GM12878 (cell line): ENCODE results near the gene CPT1C. TPM values are rescaled to one million over a fixed set of nuclear protein-coding genes. Genes with fewer than 3 reads are reported as not detected.
A peak's percentile ranks its signal among the peaks of the same experiment; 100 is the strongest.

ENCODE experiments used
- ATF7 ChIP-seq: fragments of 450-650 bp; IDR thresholded peaks from 2 replicates; pipeline ENCODE4 v1.6.1; 2016; ENCODE audit warnings: low read depth, mild to moderate bottlenecking
- BHLHE40 ChIP-seq, 2 experiments: fragments of 450-650 bp in 1 of 2; IDR thresholded peaks; 2 replicates each; pipeline ENCODE4 v1.6.1; 2011 to 2017; ENCODE audit warnings: low read depth in 2 of 2, borderline replicate concordance in 1 of 2, improper control_type of control experiment in 1 of 2, low read length in 1 of 2, mild to moderate bottlenecking in 1 of 2
- CEBPB ChIP-seq, 2 experiments: fragments of 150-350 bp in 1 of 2; IDR thresholded peaks; 2 replicates each; pipeline ENCODE4 v1.6.1; 2012 to 2014; ENCODE audit warnings: low read depth in 2 of 2, low read length in 2 of 2, borderline replicate concordance in 1 of 2, inconsistent platforms in 1 of 2
- CEBPZ ChIP-seq: fragments of 150-350 bp; IDR thresholded peaks from 2 replicates; pipeline ENCODE4 v1.6.1; 2016; ENCODE audit warnings: low read depth, low read length
- CHD2 ChIP-seq: IDR thresholded peaks from 2 replicates; pipeline ENCODE4 v1.6.1; 2011; ENCODE audit warnings: low read depth, low read length, improper control_type of control experiment, borderline replicate concordance
- EED ChIP-seq: sonication (generic); IDR thresholded peaks from 2 replicates; pipeline ENCODE4 v1.6.1; 2016; ENCODE audit warnings: antibody characterized with exemption, low read depth
- EGR1 ChIP-seq, 2 experiments: IDR thresholded peaks; 1 replicate in 1 of 2; 2 replicates in 1 of 2; pipeline ENCODE4 v1.6.1; 2011 to 2012; ENCODE audit warnings: low read depth in 2 of 2, low read length in 2 of 2, borderline replicate concordance in 1 of 2, mild to moderate bottlenecking in 1 of 2, moderate library complexity in 1 of 2
- FOS ChIP-seq: IDR thresholded peaks from 3 replicates; pipeline ENCODE4 v1.6.1; 2011; ENCODE audit warnings: borderline replicate concordance; ENCODE audit not compliant: insufficient read length; ENCODE audit errors: extremely low read depth
- IKZF2 ChIP-seq, 2 experiments: fragments of 450-650 bp; IDR thresholded peaks; 2 replicates each; pipeline ENCODE4 v1.6.1; 2017; ENCODE audit warnings: mild to moderate bottlenecking in 2 of 2, moderate library complexity in 2 of 2
- KLF5 ChIP-seq: fragments of 450-650 bp; IDR thresholded peaks from 2 replicates; pipeline ENCODE4 v1.6.1; 2014; ENCODE audit warnings: mild to moderate bottlenecking; ENCODE audit not compliant: partially characterized antibody
- MEF2B ChIP-seq: fragments of 450-650 bp; IDR thresholded peaks from 2 replicates; pipeline ENCODE4 v1.6.1; 2018; ENCODE audit warnings: mild to moderate bottlenecking, moderate library complexity; ENCODE audit not compliant: partially characterized antibody, poor library complexity, severe bottlenecking
- MYB ChIP-seq: fragments of 150-350 bp; IDR thresholded peaks from 2 replicates; pipeline ENCODE4 v1.6.1; 2014; ENCODE audit warnings: mild to moderate bottlenecking, low read depth, low read length, borderline replicate concordance
- MYC ChIP-seq: IDR thresholded peaks from 2 replicates; pipeline ENCODE4 v1.6.1; 2011; ENCODE audit warnings: mild to moderate bottlenecking, low read length, moderate library complexity, inconsistent platforms; ENCODE audit not compliant: insufficient read depth, insufficient replicate concordance, insufficient read length, severe bottlenecking
- NFIC ChIP-seq: IDR thresholded peaks from 2 replicates; pipeline ENCODE4 v1.6.1; 2012; ENCODE audit warnings: low read depth, mild to moderate bottlenecking, inconsistent platforms, low read length, moderate library complexity
- NKRF ChIP-seq: fragments of 450-650 bp; conservative IDR thresholded peaks from 2 replicates; pipeline ENCODE4 v1.6.1; 2017; ENCODE audit warnings: mild to moderate bottlenecking, moderate library complexity
- PAX5 ChIP-seq: IDR thresholded peaks from 2 replicates; pipeline ENCODE4 v1.6.1; 2011; ENCODE audit warnings: low read depth, low read length, borderline replicate concordance
- POU2F2 ChIP-seq: IDR thresholded peaks from 3 replicates; pipeline ENCODE4 v1.6.1; 2011; ENCODE audit warnings: low read depth, mild to moderate bottlenecking, low read length, borderline replicate concordance
- RBBP5 ChIP-seq: fragments of 200-600 bp; sonication (generic); conservative IDR thresholded peaks from 2 replicates; pipeline ENCODE4 v1.6.1; 2016
- RCOR1 ChIP-seq: conservative IDR thresholded peaks from 2 replicates; pipeline ENCODE4 v1.6.1; 2012; ENCODE audit warnings: low read depth, low read length, improper control_type of control experiment
- SREBF2 ChIP-seq: IDR thresholded peaks from 2 replicates; pipeline ENCODE4 v1.6.1; 2012; ENCODE audit warnings: mild to moderate bottlenecking, low read length
- SRF ChIP-seq, 2 experiments: IDR thresholded peaks; 2 replicates each; pipeline ENCODE4 v1.6.1; 2011; ENCODE audit warnings: low read depth in 2 of 2, low read length in 2 of 2, mild to moderate bottlenecking in 1 of 2, moderate library complexity in 1 of 2
- STAT1 ChIP-seq: fragments of 450-650 bp; conservative IDR thresholded peaks from 2 replicates; pipeline ENCODE4 v1.6.1; 2014; ENCODE audit warnings: antibody characterized with exemption, mild to moderate bottlenecking
- ZNF217 ChIP-seq: fragments of 450-650 bp; IDR thresholded peaks from 2 replicates; pipeline ENCODE4 v1.6.1; 2017; ENCODE audit warnings: antibody characterized with exemption, mild to moderate bottlenecking
- polyA plus RNA-seq, 11 experiments: library from polyadenylated mRNA; depleted of rRNA in 4 of 11; unstranded in 6 of 11; stranded (reverse) in 5 of 11; fragments of >200 nt; fragmentation: Nextera tagmentation in 4 of 11; fragmentation: Illumina TruSeq in 1 of 11; extraction: Ambion mirVana in 4 of 11; extraction: Trizol in 1 of 11; gene quantifications; 1 replicate in 1 of 11; 2 replicates in 10 of 11; pipeline versions ENCODE4 v1.2.1 to v1.2.3, GENCODE V29; 2011 to 2016; ENCODE audit warnings: inconsistent platforms in 2 of 11, missing spikeins in 2 of 11, low read depth in 1 of 11
- total RNA-seq, 4 experiments: library from RNA; depleted of rRNA in 3 of 4; stranded (reverse); fragments of >200 nt in 3 of 4; fragmentation: Illumina TruSeq in 1 of 4; extraction: Trizol in 1 of 4; gene quantifications; 2 replicates each; pipeline versions ENCODE4 v1.2.1 to v1.2.3, GENCODE V29; 2013 to 2021
- TF ChIP-seq, protein P1 (sequence below): IDR thresholded peaks from 2 replicates; pipeline ENCODE4 v1.6.1; 2011; ENCODE audit warnings: low read depth, low read length, improper control_type of control experiment, borderline replicate concordance

The CPT1C gene
- total and polyA plus RNA-seq, 10 of the 15 experiments (the other 5 are each of a cell fraction or from before 2014, with no cell fraction given) = 0.04 to 0.56 (median 0.21) TPM; not detected in 3

DNA sequence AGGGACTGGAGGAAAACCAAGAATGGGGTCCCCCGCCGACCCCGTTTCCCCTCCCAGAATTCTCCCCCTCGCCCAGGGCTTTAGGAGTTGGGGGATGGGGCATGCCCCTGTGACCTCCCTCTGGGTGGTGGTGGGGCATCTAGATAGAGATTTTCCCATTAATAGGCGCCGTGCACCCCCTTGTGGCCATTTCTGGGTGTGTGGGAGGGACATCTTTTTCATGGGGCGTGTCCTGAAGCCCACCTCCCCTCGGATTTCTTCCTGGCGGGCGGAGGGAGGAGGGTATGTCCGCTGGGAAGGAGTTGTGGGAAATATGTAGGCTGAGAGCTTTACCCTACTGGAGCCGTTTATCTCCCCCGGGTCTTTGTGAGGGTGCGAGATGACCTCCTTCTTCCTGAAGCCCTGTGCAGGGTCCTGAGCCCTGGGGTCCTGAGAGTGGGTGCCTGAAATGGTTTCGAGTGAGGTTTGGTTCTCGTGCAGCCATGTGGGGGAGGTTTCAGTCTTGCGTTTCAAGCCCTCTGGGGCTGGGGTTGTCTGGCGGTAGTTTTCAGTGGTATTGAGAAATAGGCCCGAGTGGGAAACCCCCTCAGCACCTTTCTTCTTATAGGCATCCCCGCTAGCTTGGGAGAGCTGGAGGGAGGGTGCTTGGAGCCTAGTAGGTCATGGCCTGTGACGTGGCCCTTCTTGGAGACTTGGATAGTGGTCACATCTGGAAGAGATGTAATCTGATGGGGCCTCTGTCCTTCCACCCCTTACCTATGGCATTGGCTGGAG is 12.8 kb upstream of the CPT1C start (continued):
- TF ChIP-seq, protein P1, sequence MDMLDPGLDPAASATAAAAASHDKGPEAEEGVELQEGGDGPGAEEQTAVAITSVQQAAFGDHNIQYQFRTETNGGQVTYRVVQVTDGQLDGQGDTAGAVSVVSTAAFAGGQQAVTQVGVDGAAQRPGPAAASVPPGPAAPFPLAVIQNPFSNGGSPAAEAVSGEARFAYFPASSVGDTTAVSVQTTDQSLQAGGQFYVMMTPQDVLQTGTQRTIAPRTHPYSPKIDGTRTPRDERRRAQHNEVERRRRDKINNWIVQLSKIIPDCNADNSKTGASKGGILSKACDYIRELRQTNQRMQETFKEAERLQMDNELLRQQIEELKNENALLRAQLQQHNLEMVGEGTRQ = no peak
- TF ChIP-seq CEBPB (IDR thresholded peaks at IDR 0.05; ENCODE audit: borderline replicate concordance in 1 of 2, low read depth in 2 of 2, low read length in 2 of 2) (peak in 1 of 2 experiments; percentile 59; a peak in 1 of 4 replicates), RCOR1 (no peak), ATF7 (0 out of 2 replicates have a peak, but pooled peaks have one; percentile 17), NFIC (peak; percentile 53; the same call in 1 of the 2 replicates), CHD2 (peak; percentile 65; the same call in 1 of the 2 replicates), SREBF2 (no peak), IKZF2 (IDR thresholded peaks at IDR 0.05) (0 out of 4 replicates have a peak, but pooled peaks have one; percentile 25 to 27), SRF (IDR thresholded peaks at IDR 0.05; ENCODE audit: low read depth in 2 of 2, low read length in 2 of 2) (no peak), KLF5 (no peak), RBBP5 (no peak), STAT1 (no peak), PAX5 (0 out of 2 replicates have a peak, but pooled peaks have one; percentile 11), EED (no peak; the same call in 1 of the 2 replicates), MYC (no peak), CEBPZ (no peak), NKRF (no peak; the same call in none of the 2 replicates), MEF2B (no peak), ZNF217 (no peak), EGR1 (IDR thresholded peaks at IDR 0.05; ENCODE audit: borderline replicate concordance in 1 of 2, low read depth in 2 of 2, low read length in 2 of 2) (no peak), POU2F2 (peak; percentile 55; the same call in 2 of the 3 replicates), MYB (no peak), FOS (no peak), BHLHE40 (IDR thresholded peaks at IDR 0.05; ENCODE audit: borderline replicate concordance in 1 of 2, low read depth in 2 of 2, low read length in 1 of 2) (peak; percentile 85 to 87; a peak in 3 of 4 replicates)
